K562 (cell line): ENCODE results near the gene PIK3R5. TPM values are rescaled to one million over a fixed set of nuclear protein-coding genes. Genes with fewer than 3 reads are reported as not detected.

ENCODE experiments used
- ATAC-seq: fragments of 200-7000 bp; cut with Tn5 transposase; 3 replicates; pipeline ENCODE4 v1.9.1; 2020; ENCODE audit warnings: moderate library complexity
- BruUV-seq: library from RNA; stranded (reverse); fragments of 400-500 nt; replicated peaks from 2 replicates; lab custom pipeline; 2021; lab: Mats Ljungman, UMichigan
- CTCF ChIA-PET: fragments of 300-600 bp; formaldehyde crosslinking; extraction: SDS; loops from one replicate; lab custom pipeline; 2021; ENCODE audit warnings: low intra/inter-chr PET ratio; lab: Yijun Ruan, JAX
- POLR2A ChIA-PET: fragments of 300-600, 350-650 bp; sonication (Branson Sonifier 250); formaldehyde crosslinking; extraction: SDS; loops from one replicate; lab custom pipeline; 2021; ENCODE audit warnings: antibody characterized with exemption, inconsistent platforms; lab: Yijun Ruan, JAX
- DNase-seq, 4 experiments: peaks; one replicate each; pipeline versions ENCODE4 v3.0.0 to v3.0.0-alpha.2; 2011 to 2018; ENCODE audit warnings: low spot score in 3 of 4, mixed read lengths in 3 of 4; ENCODE audit errors: extremely low read depth in 1 of 4
- FAIRE-seq: peaks from 2 replicates; lab custom pipeline; 2011; peaks lifted over from hg19 to GRCh38; lab: Jason Lieb, UNC
- H2AFZ ChIP-seq: 2 replicates; pipeline ENCODE4 v1.6.0; 2011; ENCODE audit warnings: low read depth, low read length, control low read depth, inconsistent platforms
- H3K27ac ChIP-seq: fragments of 200-600 bp; 3 replicates; pipeline ENCODE4 v1.8.0; 2011; ENCODE audit warnings: low read depth, mild to moderate bottlenecking, control low read depth, inconsistent platforms, low read length, moderate library complexity, mixed read lengths; ENCODE audit errors: extremely low read depth
- H3K27me3 ChIP-seq, 2 experiments: fragments of 300-600 bp in 1 of 2; 2 replicates in 1 of 2; 3 replicates in 1 of 2; pipeline versions ENCODE4 v1.6.0 to v1.8.0; 2011; ENCODE audit warnings: inconsistent platforms in 2 of 2, low read length in 2 of 2, mild to moderate bottlenecking in 1 of 2, mixed read lengths in 1 of 2, moderate library complexity in 1 of 2; ENCODE audit not compliant: control insufficient read depth in 2 of 2, insufficient read depth in 2 of 2
- H3K36me3 ChIP-seq: fragments of 300-600 bp; 3 replicates; pipeline ENCODE4 v1.8.0; 2011; ENCODE audit warnings: mild to moderate bottlenecking, low read length, inconsistent platforms; ENCODE audit not compliant: control insufficient read depth, insufficient read depth
- H3K4me1 ChIP-seq, 2 experiments: fragments of 200-600 bp in 1 of 2; replicated peaks in 1 of 2; 2 replicates in 1 of 2; 3 replicates in 1 of 2; pipeline versions ENCODE4 v1.5.1 to v1.8.0; 2011; ENCODE audit warnings: inconsistent platforms in 2 of 2, low read length in 2 of 2, mild to moderate bottlenecking in 1 of 2, mixed read lengths in 1 of 2, moderate library complexity in 1 of 2; ENCODE audit not compliant: control insufficient read depth in 2 of 2, insufficient read depth in 2 of 2
- H3K4me2 ChIP-seq: 2 replicates; pipeline ENCODE4 v1.6.1; 2011; ENCODE audit warnings: low read length, control low read depth, inconsistent platforms, mixed read lengths; ENCODE audit not compliant: insufficient read depth
- H3K4me3 ChIP-seq: fragments of 200-600 bp; sonication (generic), shearing (Covaris generic); 2 replicates; pipeline ENCODE4 v1.5.1; 2016; ENCODE audit warnings: control low read depth, inconsistent platforms
- H3K79me2 ChIP-seq: fragments of 200-600 bp; 3 replicates; pipeline ENCODE4 v1.8.0; 2011; ENCODE audit warnings: low read length, inconsistent platforms; ENCODE audit not compliant: control insufficient read depth, insufficient read depth
- H3K9ac ChIP-seq, 2 experiments: 2 replicates each; pipeline versions ENCODE4 v1.6.0 to v1.6.1; 2011; ENCODE audit warnings: low read depth in 2 of 2, low read length in 2 of 2, control low read depth in 1 of 2, inconsistent platforms in 1 of 2, mild to moderate bottlenecking in 1 of 2, mixed read lengths in 1 of 2; ENCODE audit not compliant: insufficient read depth in 1 of 2
- H3K9me1 ChIP-seq: one replicate; pipeline ENCODE4 v1.6.0; 2011; ENCODE audit warnings: inconsistent platforms, mild to moderate bottlenecking, low read length, moderate library complexity; ENCODE audit not compliant: control insufficient read depth, insufficient read depth
- H3K9me3 ChIP-seq: replicated peaks from 2 replicates; pipeline ENCODE4 v1.5.1; 2011; ENCODE audit warnings: low read depth, low read length, inconsistent platforms; ENCODE audit not compliant: control insufficient read depth, insufficient read depth
- H4K20me1 ChIP-seq: replicated peaks from 2 replicates; pipeline ENCODE4 v1.6.1; 2011; ENCODE audit warnings: low read length, inconsistent platforms, mixed read lengths; ENCODE audit not compliant: control insufficient read depth, insufficient read depth
- CBX3 ChIP-seq, 2 experiments: IDR thresholded peaks; 1 replicate in 1 of 2; 2 replicates in 1 of 2; pipeline ENCODE4 v1.6.1; 2012; ENCODE audit warnings: inconsistent platforms in 2 of 2, low read length in 2 of 2, borderline replicate concordance in 1 of 2, control low read depth in 1 of 2
- CTBP1 ChIP-seq: fragments of 450-650 bp; IDR thresholded peaks from 2 replicates; pipeline ENCODE4 v1.6.1; 2016; ENCODE audit warnings: borderline replicate concordance
- HDAC1 ChIP-seq, 2 experiments: fragments of 450-650 bp; IDR thresholded peaks; 2 replicates each; pipeline ENCODE4 v1.6.1; 2016 to 2017; ENCODE audit warnings: inconsistent platforms in 1 of 2, mild to moderate bottlenecking in 1 of 2, moderate library complexity in 1 of 2
- NFIC ChIP-seq: fragments of 450-650 bp; IDR thresholded peaks from 2 replicates; pipeline ENCODE4 v1.6.1; 2017; ENCODE audit warnings: mild to moderate bottlenecking, inconsistent platforms
- SAFB ChIP-seq: fragments of 200-400 bp; formaldehyde crosslinking; IDR thresholded peaks from 2 replicates; pipeline ENCODE4 v1.6.1; 2017; ENCODE audit warnings: low read depth, low read length, borderline replicate concordance
- SNIP1 ChIP-seq: fragments of 450-650 bp; IDR thresholded peaks from 2 replicates; pipeline ENCODE4 v1.7.1; 2017; ENCODE audit warnings: low read depth, mild to moderate bottlenecking
- SOX6 ChIP-seq: fragments of 450-650 bp; IDR thresholded peaks from 2 replicates; pipeline ENCODE4 v1.6.1; 2014; ENCODE audit warnings: mild to moderate bottlenecking
- ZFP30 ChIP-seq: fragments of 250-450 bp; sonication (Bioruptor Pico); IDR thresholded peaks from 2 replicates; pipeline ENCODE4 v1.8.0; 2022; ENCODE audit warnings: moderate library complexity, mild to moderate bottlenecking, inconsistent platforms, borderline replicate concordance
- ZNF23 ChIP-seq: fragments of 250-450 bp; sonication (Bioruptor Pico); IDR thresholded peaks from 2 replicates; pipeline ENCODE4 v1.4.0; 2020; ENCODE audit warnings: mild to moderate bottlenecking
- WGBS: fragments of 100-300 bp; shearing (Covaris generic); methylation state at CpG from one replicate; pipeline ENCODE4 v1.1.6; 2016; ENCODE audit warnings: low coverage, mixed read lengths; ENCODE audit not compliant: insufficient coverage; ENCODE audit errors: missing lambda C conversion rate; 5-methylcytosine and 5-hydroxymethylcytosine counted together
- in situ Hi-C: fragments of 300-500 bp; cut with MboI; formaldehyde crosslinking; loops from 4 replicates; pipeline ENCODE4 v1.15.0; 2018; ENCODE audit warnings: inconsistent platforms, mixed read lengths
- intact Hi-C: fragments of 100-400 bp; cut with micrococcal nuclease; formaldehyde crosslinking; loops from 2 replicates; pipeline ENCODE4 v1.14.2; 2022
- polyA plus RNA-seq, 8 experiments: library from polyadenylated mRNA; depleted of rRNA in 4 of 8; stranded (reverse) in 5 of 8; unstranded in 3 of 8; fragments of >200 nt; fragmentation: Nextera tagmentation in 2 of 8; fragmentation: Illumina TruSeq in 1 of 8; extraction: Ambion mirVana in 2 of 8; extraction: Trizol in 1 of 8; gene quantifications; 2 replicates each; pipeline versions ENCODE4 v1.2.1 to v1.2.3, GENCODE V29; 2011 to 2014; ENCODE audit warnings: inconsistent platforms in 1 of 8, missing spikeins in 1 of 8
- total RNA-seq, 7 experiments: library from RNA; depleted of rRNA in 6 of 7; stranded (reverse); fragments of >200 nt in 6 of 7; fragmentation: Illumina TruSeq in 2 of 7; extraction: Trizol in 2 of 7; gene quantifications; 2 replicates each; pipeline versions ENCODE4 v1.2.1 to v1.2.3, GENCODE V29; 2011 to 2021; ENCODE audit warnings: low replicate concordance in 1 of 7

Gene PIK3R5
- total and polyA plus RNA-seq, 9 of the 15 experiments (the other 6 are each of a cell fraction or from before 2014, with no cell fraction given), result 0.01 to 0.38 TPM; not detected in 7

- POLR2A ChIA-PET, result interaction anchor here (0.6 to 1.0 kb wide), 3 partner anchors 11 to 1861 kb away, joined by 3 to 4 read pairs (median 3); no protein-coding TSS in a partner anchor
- H3K4me3 ChIP-seq, result no peak overlapping the region
- H3K4me1 ChIP-seq, result peaks cover 0 to 15% of the 10 kb centered on the region in 2 experiments; a peak in 2 of 5 replicates
- no peak overlapping the region for H2AFZ ChIP-seq
- H3K9me3 ChIP-seq, result no peaks in the 10 kb centered on the region
- H3K9ac ChIP-seq, result no peak overlapping the region
- H3K79me2 ChIP-seq, result no peaks in the 10 kb centered on the region
- no peak overlapping the region for H3K4me2 ChIP-seq
- no TSS peak for BruUV-seq
- WGBS, result 0% methylated on average over 7 of the region's 8 CpGs
- no peaks in the 10 kb centered on the region for H3K36me3 ChIP-seq
- no peaks in the 10 kb centered on the region for H4K20me1 ChIP-seq
- TF ChIP-seq SAFB, result no peak
- TF ChIP-seq SOX6, result no peak
- no peak for TF ChIP-seq CBX3 (IDR thresholded peaks at IDR 0.05; ENCODE audit: borderline replicate concordance in 1 of 2, low read length in 2 of 2)
- no peak for TF ChIP-seq SNIP1
- TF ChIP-seq HDAC1 (IDR thresholded peaks at IDR 0.05), result no peak
- TF ChIP-seq CTBP1, result 0 out of 2 replicates have a peak, but pooled peaks have one; percentile 22
- TF ChIP-seq NFIC, result 0 out of 2 replicates have a peak, but pooled peaks have one; percentile 42
- TF ChIP-seq ZNF23 (CRISPR knock-in tag), result no peak
- TF ChIP-seq ZFP30 (CRISPR knock-in tag), result no peak
- intact Hi-C loops (no loop called here), in situ Hi-C loops (no loop called here)
- no peak overlapping the region for H3K27ac ChIP-seq
- H3K27me3 ChIP-seq, result peaks cover 0 to 8% of the 10 kb centered on the region in 2 experiments; a peak in 2 of 5 replicates
- FAIRE-seq (no peak), DNase-seq (no peak), ATAC-seq (no peak)
- no peaks in the 10 kb centered on the region for H3K9me1 ChIP-seq
- CTCF ChIA-PET, result no interaction called here
These were observed 76.7 kb downstream of the PIK3R5 start for GRCh38 chr17:8888704-8889302.
